ENCODE measurements around the gene SLC29A4.
"Not testable (repeated sequence)": the region's sequence is repeated elsewhere in the genome, so short reads cannot be mapped to it uniquely, and the experiment has no call there.

Gene SLC29A4

DNA sequence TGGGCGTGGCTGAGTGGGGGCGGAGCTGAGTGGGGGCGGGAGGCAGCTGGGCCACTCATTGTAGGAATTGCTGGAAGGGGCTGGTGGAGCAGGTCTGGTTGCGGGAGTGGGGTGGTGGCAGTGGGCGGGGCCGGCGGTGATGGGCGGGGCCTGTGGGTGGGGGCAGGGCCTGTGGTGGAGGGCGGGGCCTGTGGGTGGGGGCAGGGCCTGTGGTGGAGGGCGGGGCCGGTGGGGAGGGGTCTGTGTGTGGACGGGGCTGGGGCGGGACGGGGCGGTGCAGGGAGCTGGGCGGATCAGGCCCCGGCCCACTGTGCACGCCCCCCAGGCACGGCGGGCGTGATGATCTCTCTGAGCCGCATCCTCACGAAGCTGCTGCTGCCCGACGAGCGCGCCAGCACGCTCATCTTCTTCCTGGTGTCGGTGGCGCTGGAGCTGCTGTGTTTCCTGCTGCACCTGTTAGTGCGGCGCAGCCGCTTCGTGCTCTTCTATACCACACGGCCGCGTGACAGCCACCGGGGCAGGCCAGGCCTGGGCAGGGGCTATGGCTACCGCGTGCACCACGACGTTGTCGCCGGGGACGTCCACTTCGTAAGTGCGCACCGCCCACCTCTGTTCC is 14.0 kb downstream of the SLC29A4 start:
- DNase-seq: no peak

DNA sequence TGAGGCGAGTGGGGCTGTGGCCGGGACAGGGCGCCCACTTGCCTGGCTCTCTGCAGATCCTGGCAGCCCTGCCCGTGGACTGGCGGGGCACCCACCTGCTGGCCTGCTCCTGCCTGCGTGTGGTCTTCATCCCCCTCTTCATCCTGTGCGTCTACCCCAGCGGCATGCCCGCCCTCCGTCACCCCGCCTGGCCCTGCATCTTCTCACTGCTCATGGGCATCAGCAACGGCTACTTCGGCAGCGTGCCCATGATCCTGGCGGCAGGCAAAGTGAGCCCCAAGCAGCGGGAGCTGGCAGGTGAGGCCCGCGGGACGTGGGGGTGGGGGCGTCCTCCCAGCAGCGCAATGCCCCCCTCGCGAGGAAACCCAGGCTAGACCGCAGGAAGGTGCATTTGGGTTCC is 17.6 kb downstream of the SLC29A4 start:
- no peak for DNase-seq

DNA sequence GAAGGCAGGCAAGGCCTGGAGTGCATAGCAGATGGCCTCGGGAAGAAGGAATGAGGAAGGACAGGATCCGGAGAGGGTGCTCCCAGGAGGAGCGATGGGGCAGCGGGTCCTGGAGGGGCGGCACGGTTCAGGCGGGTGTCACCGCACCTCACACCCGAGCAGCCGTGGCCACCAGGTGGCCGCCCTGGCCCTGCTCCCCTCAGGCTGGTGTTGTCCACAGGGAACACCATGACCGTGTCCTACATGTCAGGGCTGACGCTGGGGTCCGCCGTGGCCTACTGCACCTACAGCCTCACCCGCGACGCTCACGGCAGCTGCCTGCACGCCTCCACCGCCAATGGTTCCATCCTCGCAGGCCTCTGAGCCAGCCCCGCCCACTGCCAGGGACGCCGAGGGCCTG is 19.8 kb downstream of the SLC29A4 start:
- no peak for DNase-seq

DNA sequence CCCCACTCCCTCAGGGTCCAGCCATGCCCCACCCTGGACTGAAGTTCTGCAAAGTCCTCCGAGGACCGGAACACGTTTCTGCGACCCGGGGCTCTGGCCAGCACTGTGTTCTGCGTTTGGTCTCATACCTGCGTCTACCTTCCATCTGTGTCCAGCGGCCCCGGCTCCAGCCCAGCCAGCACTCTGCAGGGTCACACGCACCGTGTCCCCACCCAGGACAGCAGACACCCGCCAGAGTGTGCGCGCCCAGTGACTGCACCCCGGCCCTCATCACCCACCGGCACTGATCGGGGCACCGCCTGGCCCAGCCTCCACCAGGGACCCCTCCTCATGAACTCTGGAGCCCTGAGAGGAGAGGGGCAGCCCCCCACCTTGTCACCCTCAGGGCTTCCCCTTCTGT is 20.3 kb downstream of the SLC29A4 start:
- no peak for DNase-seq

DNA sequence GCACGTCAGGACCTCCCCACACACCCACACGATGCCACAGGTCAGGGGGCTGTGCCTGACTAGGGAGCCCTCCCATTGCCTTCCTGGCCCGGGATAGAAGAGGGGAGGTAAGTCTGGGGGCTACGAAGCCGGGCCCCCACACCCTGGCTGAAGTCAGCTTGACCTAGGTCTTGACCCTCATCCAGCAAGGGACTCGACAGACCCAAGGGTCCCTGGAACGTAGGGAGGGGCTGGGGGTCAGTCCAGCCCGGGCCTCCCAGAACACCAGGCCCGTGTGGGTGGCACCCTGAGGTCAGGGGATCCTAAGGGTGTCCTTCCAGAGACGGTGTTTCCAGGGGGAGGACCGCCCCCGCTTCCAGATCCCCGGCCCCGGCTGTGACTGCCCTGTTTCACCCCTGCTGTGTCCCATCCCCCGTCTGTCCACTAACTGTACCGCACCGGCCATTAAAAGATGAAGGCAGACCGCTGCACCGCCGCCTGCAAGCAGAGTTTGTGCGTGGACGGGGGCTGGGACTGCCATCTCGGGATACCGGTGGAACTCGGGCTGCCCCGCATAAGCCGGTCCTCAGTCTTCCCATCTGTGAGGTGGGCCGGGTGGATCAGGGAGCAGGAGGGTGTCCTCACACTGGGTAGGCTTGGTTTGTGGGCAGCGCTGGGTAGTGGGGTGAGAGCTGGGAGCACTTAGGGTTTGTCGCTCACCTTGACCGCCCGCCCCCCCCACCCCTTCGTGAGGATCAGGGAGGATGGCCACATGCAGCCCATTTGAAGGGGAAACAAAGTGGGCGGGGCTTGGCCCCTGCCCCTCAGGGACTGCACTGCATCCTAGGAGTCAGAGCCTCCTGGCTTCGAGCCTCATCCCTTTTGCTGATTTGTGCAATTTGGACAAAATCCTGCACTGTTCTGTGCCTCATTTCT is 21.1 kb downstream of the SLC29A4 start:
- DNase-seq: no peak

DNA sequence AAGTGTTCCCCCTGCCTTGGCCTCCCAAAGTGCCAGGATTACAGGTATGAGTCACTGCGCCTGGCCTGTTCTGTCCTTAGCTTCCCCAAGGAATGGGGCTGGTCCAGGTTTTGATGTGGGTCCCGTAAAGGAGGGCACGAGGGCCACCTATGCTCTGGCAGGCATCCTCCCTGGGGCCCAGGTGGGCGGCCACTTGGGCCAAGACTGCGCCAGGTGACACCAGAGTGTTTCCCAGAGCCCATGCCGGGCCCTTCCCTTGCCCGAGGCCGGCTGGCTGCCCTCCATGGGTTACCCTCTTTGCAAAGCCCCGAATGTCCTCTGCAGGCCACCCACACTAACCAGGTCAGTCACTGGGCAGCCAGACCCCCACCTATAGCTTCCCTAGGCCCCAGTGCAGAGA is 22.3 kb downstream of the SLC29A4 start:
- not testable (repeated sequence) for DNase-seq

DNA sequence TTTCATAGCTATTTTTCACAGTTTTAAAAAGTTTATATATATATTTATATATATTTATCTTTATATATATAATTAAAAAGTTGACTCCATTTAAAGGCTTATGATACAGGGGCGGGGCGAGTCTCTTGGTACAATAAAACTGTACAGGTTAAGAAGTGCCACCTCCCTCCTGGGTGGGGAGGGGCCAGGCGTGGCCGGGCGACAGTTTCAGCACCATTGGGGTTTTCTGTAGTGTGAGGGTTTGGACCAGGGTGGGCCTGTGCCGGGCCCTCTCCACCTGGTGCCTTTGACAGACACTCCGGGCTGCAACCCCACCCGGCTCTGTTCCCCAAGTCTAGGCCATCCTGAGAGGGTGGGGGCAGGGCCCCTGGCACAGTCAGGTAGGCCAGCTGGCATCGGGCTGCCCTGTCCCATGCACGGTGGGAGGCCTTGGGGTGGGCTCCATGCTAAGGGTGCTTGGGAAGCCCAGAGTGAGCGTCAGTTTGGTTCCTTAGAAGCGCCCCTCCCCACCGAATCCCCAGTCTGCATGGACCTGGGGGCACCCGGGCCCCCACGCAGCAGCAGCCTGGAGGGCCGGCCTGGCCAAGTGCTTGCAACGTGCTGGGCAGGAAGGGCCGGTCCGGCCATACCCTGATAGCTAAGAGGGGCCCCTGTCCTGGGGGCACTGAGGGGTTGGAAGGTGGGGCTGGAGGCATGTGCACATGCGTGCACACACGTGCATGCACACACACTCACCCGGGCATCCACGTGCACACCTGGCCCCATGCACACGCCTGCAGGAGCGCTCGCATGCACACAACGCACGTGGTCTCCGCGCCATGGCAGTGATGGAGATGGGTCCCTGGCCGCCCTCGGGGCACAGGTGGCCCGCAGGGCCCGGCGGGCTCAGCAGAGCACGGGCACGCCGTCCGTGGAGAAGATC is 24.7 kb downstream of the SLC29A4 start:
- DNase-seq: not testable (repeated sequence)

DNA sequence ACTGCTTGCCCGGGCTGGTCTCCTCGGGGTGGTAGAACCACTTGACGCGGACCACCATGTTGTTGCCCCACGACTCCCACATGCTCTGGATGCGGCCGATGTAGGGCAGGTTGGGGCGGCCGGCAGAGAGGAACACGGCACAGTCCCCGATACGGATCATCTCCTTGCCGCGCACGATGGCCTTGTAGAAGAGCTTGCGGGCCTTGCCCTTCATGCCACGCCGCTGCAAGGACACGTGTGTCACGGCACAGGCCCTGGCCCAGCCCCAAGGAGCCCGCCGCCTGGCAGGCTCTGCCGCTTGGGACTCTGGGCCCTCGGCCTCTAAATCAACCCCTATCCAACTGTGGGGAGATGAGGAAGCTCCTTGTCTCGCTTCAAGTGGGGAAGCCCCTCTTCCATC is 26.4 kb downstream of the SLC29A4 start:
- no peak for DNase-seq

DNA sequence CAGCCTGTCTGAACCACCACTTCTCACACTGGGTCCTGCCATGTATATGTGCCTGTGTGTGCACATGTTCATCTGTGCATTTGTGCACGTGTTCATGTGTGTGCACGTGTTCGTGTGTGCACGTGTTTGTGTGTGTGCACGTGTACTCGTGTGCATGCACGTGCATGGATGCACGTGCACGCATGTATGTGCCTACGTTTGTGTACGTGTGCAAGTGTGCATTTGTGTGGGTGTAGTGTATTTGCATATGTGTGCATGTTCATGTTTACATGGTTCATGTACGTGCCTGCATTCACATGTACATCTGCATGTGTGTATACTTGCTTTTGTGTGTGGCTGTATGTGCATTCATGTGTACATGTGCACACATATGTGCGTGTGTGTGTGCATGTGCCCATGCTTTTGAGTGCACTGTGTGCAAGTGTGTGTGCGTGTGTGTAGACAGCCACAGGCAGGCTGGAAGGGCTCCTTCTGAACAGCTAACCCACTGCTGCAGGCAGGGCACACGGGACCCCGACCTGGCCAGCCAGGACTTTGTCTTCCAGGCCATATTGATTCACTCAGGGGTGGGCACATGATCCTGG is 28.2 kb downstream of the SLC29A4 start:
- DNase-seq: no peak

DNA sequence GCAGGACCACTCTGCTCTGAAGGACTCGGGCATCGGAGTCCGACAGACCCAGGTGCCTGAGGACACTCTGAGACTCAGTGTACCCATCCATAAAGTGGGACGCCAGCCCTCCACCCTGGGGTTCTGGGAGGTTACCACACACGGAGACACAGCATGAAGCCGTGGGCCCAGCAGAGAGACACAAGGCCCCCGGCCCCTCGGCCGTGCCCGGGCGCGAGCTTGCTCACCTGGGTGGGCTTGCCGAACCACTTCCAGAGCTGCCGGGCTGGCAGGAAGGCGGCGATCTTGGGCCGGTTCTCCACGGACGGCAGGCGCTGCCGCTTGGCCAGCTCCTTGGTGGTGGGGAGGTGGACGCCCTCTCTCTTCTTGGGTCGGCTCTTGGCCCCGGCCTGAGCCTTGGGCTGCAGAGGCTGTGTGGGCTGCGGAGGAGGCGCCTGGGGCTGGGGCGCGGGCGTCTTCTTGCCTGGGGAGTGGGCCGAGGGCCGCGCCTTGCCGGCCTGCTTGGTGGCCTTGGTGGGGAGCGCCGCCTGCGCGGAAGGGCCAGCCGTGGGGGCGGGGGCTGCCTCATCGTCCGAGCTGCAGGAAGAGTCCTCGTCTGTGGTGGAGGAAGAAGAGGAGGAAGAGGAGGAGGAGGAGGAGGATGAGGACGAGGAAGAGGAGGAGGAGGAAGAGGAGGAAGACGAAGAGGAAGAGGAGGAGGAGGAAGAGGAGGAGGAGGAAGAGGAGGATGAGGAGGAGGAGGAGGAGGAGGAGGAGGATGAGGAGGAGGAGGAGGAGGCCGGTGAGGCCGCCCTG is 29.7 kb downstream of the SLC29A4 start:
- DNase-seq: not testable (repeated sequence)

DNA sequence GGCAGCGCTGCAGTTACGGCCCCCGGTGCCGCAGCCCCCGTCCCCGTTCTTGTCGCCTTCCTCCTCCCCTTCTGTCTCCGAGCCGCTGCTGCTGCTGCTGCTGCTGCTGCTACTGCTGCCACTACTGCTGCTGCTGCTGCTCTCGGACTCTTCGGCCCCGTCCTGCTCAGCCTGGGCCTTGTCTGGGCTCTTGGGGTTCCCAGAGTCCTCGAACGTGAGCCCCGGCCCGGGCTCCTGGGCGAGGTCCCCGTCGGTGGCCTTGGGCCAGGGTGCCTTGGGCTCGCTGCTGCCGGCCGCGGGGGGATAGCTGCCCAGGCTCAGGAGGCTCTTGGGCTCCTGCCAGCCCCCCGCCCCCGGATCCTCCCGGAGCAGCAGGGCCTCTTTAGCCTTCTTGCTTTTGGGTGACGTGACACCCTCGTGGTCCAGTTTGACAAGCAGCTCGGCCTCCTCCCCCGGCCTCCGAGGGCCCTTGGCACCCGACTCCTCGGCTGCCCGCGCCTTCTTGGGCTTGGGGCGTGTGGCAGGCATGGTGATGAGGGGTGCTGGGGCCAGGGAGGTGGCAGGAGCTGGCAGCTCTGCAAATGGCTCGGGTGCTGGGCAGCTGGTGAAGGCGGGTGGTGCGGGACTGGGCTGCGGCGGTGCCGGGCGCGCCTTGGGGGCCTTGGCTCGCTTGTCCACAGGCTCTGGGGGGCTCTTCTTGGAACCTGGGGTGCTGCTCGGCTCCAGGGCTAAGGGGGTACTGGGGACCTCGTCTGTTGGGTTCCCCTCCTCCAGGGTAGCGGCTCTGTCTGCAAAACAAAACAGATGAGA is 30.5 kb downstream of the SLC29A4 start:
- DNase-seq: not testable (repeated sequence)

DNA sequence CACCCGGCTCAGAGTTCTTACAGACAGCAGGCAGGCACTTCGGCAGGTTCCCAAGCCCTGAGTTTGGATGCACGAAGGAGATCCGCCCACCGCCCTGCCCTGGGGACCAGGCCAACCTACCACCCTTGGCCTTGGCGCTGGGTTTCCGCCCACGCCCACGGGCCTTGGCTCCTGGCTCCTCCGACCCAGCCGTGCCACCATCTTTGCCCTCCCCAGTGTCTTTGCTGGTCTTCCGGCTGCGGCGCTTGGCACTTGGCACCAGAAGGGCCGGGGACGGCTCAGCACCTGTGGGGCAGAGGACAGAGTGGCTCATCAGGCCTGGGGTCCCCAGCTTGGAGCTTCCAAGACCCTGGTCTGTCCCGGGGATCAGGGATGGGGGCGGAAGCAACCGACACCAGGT is 32.1 kb downstream of the SLC29A4 start:
- DNase-seq: no peak

DNA sequence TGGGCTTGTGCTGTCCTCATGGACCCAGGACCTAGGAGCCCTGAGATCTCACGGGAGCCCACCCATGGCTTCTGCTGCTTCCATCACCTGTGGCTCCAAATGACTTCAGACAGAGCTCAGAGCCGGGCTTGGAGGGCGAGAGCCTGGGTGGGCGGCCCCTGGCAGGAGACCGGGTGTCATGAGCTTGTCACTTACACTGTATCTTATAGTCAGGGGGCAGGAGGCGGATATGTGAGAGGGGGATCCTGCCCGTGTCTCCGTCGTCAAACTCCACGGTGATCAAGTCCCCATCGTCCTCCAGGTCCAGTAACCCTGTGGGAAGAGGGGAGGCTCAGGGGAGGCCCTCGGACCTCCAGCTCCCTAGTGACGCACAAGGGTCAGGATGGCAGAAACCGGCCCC is 33.0 kb downstream of the SLC29A4 start:
- DNase-seq: no peak

DNA sequence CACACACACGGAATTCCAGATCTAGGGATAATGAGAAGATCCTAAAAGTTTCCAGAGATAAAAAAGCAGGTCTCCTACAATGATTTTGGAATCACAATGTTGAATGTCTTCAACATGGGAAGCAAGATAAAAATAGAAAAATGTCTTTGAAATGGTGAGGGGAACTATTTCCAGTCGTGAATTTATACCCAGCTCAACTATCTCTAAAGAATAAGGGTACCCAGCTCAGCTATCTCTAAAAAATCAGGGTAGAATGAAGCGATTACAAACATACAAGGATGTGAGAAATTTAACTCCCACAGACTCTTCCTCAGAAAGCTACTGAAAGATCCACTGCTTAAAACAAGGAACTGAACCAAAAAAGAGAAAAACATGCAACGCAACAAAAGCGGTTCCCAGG is 35.9 kb downstream of the SLC29A4 start:
- not testable (repeated sequence) for DNase-seq

DNA sequence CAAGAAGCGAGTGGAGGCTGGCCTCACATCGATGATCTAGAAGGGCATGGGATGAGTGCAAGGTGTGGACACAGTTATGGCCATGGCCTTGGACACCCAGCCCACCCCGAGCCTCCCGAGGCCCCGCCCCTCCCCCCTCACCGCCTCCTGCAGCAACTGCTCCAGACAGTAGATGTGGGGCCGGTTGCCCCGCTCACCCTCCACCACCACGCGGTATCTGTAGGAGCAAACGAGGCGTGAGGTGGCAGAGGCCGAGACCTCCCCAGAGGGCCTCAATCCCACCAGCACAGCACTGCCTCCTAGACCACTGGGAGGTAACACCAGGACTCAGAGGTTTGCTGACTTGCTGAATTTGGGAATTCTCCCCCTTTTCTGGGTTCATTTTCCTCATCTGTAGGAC is 37.6 kb downstream of the SLC29A4 start:
- DNase-seq: no peak

DNA sequence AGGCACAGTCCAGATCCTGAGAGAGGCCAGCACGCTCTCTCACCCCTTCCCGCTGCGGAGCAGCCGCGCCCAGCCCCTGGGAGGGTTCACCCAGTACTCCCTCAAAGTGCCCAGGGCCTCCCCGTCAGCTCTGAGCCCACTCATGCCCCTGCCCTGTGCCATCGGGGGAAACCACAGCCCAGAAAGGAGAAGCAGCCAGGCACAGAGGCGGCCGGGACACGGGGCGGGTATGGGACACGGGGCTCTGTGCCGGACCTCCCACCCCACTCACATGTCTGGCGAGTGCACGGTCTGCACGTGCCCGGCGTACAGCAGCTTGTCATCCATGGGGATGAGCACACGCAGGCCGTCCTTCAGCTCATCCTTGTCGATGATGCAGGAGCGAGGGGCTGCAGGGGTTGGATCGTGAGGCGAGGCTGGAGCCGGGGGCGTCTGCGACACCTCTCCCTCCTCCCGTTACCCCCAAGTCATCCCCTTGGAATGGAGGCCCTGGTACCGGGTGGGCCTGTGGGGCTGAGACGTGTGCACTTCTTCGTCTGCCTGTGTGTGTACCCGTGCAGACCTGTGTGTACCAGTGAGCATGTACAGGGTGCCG is 38.2 kb downstream of the SLC29A4 start:
- DNase-seq: no peak

DNA sequence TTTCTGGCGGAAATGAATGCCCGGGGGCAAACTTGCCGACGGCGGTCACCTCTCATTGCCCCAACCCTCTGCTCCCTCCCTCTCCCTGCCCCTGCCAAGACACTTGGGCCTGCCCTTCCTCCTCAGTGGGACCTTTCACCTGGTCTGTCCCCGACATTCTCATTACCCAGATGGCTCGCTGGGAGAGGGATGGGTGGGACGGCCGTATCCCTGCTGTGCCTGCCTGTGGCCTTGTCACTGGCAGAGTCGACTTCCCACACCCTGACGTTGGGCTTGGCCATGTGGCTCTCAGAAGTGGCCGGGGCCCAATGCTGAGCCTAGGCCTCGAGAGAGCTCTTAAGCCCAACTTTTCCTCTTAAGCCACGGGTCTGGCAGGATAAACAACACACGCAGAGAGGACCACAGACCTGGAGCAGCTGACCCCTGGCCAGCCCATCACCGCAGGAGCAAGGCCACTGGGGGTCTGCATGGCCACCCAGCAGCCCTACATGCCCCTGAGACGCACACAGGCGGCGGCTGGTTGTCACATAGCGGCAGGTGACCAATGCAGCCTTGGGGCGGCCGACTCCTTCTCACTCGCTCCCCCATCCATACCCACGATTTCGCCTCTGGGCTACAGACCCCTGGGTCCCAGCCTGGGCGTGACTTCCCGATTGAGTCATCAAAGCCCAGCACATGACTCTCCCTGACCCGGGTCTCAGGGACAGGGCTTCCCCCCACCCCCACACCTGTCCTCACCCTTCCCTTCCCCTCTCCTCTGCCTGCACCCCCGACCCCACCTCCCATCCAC is 40.1 kb downstream of the SLC29A4 start:
- no peak for DNase-seq

DNA sequence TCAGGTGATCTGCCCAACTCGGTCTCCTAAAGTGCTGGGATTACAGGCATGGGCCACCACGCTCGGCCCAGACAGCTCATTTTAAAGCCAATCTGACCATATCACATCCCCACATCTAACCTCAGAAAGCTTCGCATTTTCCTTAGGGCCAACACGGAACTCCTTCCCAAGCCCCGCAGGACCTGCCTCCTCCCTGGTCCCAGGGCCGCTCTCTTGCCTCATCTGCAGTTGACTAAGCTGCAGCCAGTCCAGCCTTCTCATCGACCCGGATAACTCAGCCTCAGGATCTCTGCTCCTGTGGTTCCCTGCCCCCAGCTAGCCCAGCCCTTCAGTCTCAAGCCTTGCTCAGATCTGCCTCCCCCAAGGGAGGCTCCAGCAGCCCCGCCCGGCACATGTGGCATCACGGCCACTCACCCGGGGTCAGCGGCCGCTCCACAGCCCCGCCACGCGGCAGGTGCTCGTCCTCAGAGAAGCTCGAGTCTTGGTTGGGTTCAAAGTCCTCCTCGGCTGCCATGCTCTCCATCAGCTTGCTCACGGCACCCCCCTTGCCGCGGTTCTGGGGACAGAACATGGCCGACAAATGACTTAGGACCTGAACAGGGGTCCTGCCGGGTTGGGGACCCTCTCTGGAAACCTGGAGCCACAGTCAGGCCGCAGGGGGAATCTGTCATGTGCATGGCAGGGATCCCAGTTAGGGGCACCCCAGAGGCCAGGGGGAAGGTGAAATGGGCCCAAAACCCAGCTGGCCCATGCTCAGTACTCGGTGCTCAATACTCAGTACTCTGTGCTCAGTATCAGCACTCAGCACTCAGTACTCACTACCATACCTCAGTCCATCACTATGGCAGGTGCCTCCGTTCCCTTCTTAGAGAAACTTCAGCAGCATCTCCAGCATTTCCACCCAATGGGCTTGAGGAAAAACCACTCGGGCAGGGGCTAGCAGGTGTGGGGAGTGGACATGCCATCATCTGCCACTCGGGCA is 41.3 kb downstream of the SLC29A4 start:
- DNase-seq: not testable (repeated sequence)

DNA sequence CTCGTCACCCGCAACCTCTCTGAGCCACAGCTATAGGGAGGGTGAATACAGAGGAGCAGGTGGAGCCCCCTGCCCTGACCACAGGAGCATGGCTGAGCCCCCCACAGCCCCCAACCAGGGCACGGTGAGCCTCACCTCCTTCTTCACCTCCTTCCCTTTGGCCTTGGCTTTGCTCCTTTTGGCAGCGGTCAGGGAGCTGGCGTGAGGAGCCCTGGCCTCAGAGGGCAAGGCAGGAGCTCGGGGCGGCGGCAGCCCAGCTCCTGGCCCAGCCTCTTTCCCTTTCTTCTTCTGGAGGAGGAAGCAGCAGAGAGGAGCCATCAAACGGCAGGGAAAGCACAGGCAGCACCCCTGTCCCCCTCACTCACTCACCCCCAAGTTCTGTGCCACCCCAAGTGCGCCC is 42.2 kb downstream of the SLC29A4 start:
- no peak for DNase-seq
